HG03575 (cell line): ENCODE results near the gene ING1.
"Not testable (repeated sequence)": the region's sequence is repeated elsewhere in the genome, so short reads cannot be mapped to it uniquely, and the experiment has no call there.

ENCODE experiments used
- ATAC-seq: cut with Tn5 transposase; IDR thresholded peaks from one replicate; pipeline ENCODE4 v1.9.1; 2021; ENCODE audit not compliant: unreplicated experiment, insufficient number of reproducible peaks, low FRiP score; ENCODE audit errors: extremely low read depth

Gene ING1

DNA sequence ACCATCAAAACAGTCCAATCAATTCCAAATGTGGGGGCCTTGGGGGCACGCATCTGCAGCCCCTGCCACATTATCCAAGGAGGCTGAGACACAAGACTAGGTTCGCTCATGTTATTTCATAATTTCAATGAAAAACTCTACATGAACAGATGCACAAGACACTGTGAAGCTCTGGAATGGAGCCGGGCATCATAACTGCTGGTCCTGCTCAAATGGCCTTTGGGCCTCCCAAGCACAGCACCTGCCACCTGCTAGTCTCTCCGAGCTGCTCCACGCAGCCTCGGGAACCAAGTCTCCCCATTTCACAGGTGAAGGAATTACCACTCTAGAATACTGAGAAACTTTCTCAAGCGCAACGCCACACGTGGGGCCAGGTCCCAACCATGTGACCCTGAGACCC lies 24.5 kb upstream of the ING1 start:
- no peak for ATAC-seq

DNA sequence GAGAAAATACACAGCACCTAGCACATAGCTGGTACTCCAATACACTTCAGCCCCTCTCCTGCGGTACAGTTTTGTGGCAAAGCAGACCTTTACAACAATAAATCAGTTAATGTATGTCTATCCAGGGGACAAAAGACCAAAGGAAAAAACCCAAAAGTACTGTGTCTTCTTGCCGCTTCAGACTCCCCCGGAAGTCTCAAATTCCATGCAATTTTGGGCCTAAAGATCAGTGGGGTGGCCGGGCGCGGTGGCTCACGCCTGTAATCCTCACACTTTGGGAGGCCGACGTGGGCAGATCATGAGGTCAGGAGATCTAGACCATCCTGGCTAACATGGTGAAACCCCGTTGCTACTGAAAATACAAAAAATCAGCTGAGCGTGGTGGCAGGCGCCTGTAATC lies 23.8 kb upstream of the ING1 start:
- no peak for ATAC-seq

DNA sequence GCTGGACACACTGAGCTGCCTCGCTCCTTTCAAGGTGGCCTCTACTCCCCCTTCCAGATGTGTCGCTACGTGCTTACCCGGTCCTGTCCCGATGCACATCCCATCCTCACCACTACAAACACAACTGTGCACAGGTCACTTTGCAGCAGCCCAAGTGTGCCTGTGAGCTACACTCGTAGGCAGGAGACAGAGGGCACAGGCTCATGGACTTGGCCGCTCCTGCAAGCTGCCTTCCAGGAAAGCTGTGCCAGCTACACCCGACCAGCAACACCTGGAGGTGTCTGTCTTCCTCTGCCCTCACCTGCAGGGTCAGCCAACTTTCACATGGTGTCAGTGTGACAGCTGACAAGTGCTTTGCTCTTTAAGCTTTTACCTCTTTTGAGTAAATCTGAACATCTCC lies 23.0 kb upstream of the ING1 start:
- ATAC-seq, result no peak

DNA sequence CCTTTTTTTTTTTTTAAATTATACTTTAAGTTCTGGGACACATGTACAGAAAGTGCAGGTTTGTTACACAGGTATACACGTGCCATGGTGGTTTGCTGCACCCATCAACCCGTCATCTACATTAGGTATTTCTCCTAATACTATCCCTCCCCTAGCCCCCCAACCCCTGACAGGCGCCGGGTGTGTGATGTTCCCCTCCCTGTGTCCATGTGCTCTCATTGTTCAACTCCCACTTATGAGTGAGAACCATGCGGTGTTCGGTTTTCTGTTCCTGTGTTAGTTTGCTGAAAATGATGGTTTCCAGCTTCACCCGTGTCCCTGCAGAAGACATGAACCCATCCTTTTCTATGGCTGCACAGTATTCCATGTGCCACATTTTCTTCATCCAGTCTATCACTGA lies 17.7 kb upstream of the ING1 start:
- not testable (repeated sequence) for ATAC-seq

DNA sequence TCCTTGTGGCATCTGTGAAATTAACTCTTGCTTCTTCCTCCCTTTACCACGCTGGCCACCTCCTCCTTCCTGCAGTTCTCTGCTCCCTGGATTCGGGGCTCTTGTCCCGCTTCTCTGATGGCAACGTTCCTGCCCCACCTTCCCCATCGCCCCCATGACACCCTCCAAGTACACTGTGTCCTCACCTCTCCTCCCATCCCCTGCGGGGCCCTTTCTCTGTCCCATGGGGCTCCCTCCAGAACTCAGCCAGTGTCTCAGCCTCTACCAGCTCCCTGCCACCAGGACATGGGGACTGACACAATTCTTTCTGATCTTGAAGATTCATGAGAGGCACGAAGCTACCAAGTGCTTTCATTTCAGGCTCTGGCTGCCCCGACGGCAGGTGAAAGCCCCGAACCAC lies 16.7 kb upstream of the ING1 start:
- ATAC-seq, result no peak

- no peak for ATAC-seq
Measured at GRCh38 chr13:110697842-110698241, 15.7 kb upstream of the ING1 start.

DNA sequence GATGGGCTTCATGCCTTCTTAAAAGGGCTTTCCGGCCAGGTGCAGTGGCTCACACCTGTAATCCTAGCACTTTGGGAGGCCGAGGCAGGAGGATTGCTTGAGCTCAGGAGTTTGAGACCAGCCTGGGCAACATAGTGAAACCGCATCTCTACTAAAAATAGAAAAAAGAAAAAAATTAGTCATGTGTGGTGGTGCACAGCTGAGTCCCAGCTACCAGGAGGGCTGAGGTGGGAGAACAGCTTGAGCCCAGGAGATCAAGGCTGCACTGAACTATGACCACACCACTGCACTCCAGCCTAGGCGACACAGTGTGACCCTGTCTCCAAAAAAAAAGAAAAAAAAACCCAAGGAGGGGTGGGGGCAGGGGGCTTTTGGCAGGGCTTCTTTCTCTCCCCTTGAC lies 14.8 kb upstream of the ING1 start:
- ATAC-seq, result peak; percentile 71

GRCh38 chr13:110699148-110700145 lies 14.1 kb upstream of the ING1 start:
- no peak for ATAC-seq

DNA sequence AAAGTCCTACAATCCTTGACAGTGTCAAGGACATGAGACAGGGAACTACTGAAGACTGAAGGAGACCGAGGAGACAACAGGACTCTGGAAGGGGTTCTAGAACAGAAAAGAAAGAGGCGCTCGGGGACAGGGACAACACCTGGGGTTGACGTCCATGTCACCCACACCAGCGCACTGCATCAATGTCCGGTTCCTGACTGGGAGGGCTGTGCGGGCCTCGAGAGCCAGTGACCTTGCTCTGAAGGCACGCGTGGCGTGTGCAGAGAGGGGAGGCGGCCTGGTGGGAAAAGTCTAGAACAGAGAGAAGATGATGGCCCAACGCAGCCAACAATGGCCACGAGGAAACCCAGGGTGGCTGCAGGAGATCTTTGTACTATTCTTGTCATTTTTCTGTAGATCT lies 13.3 kb upstream of the ING1 start:
- ATAC-seq, result no peak

DNA sequence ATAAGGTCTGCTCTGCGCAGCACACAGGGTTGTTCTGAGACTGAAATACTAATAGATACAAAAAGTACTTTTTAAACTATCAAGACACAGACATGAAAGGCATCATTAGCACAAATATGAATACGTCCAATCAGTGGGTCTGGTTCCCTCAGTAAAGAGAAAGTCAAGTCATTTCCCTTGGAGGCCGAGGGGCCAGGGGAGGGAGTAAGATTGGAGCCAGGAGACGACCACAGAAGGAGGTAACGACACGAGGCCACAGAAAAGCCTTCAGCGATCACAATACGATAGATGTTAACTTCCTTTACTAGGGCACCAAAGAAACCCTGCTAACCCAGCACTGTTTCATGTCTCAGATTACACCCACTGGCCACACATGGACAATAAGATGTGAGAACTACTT lies 12.9 kb upstream of the ING1 start:
- ATAC-seq, result no peak

DNA sequence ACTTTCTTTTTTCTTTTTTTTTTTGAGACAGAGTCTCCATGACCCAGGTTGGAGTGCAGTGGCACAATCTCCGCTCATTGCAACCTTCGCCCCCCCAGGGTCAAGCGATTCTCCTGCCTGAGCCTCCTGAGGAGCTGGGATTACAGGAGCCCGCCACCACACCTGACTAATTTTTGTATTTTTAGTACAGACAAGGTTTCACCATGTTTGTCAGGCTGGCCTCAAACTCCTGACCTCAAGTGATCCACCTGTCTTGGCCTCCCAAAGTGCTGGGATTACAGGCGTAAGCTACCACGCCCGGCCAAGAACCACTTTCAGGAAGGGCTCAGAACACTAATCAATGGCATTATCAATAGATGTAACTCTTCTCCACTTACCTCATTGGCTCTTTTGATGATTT lies 12.4 kb upstream of the ING1 start:
- ATAC-seq, result not testable (repeated sequence)

DNA sequence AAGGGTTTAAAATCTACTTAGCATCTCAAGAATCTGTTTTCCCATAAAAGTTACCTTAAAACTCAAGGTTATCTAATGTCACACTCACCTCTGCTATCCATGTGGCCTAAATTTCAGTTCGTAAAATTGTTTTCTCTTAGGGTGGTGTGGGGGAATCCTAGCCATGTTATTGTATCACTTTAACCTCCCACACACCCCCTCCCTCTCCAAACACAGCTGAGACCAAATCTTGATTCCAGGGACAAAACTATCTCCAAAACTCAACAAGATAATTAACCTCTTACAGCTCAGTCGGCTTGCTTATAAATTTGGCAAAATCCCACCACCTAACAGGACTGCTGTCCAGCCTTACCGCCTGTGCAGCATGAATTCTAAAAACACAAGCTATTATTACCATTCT lies 11.4 kb upstream of the ING1 start:
- ATAC-seq, result no peak

GRCh38 chr13:110702591-110703526 lies 10.6 kb upstream of the ING1 start:
- ATAC-seq, result no peak

DNA sequence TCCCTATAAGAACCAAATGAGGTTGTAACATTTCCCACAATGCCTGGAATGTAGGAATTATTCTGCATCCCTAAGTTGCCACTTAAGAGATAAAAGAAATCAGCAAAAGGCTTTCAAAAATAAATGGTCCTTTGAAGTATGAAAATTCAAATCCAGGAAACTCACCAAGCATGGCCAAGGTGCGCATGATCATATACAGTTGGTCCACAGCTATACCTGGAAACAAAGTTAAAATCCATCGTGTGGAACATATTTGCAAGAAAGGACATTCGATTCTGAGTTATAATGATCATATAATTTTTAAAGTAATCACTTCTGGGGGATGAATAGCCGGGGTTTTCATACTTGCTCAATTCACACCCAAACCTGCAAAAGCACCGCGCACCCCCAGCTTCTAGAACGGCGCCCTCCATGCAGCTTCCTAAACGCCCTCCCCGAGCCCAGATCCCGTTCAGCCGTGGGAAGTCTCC lies 8.1 kb upstream of the ING1 start:
- no peak for ATAC-seq

GRCh38 chr13:110705826-110706569 lies 7.5 kb upstream of the ING1 start, which contains the start of gene CARS2:
Gene CARS2 (minus strand): TSS chr13:110706116. CDS start chr13:110706093, 23 bp downstream.
- ATAC-seq, result peak; percentile 50

GRCh38 chr13:110706570-110707372 lies 6.7 kb upstream of the ING1 start:
- no peak for ATAC-seq

GRCh38 chr13:110712081-110712848 lies 1.2 kb upstream of the ING1 start:
- no peak for ATAC-seq
